Thyroid gland (tissue), 4 donors: ENCODE measurements around the gene ZNF700. TPM values are rescaled to one million over a fixed set of nuclear protein-coding genes. Genes with fewer than 3 reads are reported as not detected.
"Not testable (repeated sequence)": the region's sequence is repeated elsewhere in the genome, so short reads cannot be mapped to it uniquely, and the experiment has no call there.

Source experiments
- DNase-seq, 2 donors: peaks; one replicate each; pipeline ENCODE4 v3.0.0-alpha.2; 2019
- H3K27ac ChIP-seq, 3 donors: fragments of 200-600 bp; sonication (generic); 1 replicate in 2 of 3; 2 replicates in 1 of 3; pipeline ENCODE4 v1.5.1; 2016 to 2019; ENCODE audit warnings: mild to moderate bottlenecking in 1 of 3, moderate library complexity in 1 of 3
- H3K27me3 ChIP-seq: fragments of 200-600 bp; sonication (generic); one replicate; pipeline ENCODE4 v1.5.1; 2019
- H3K36me3 ChIP-seq, 2 donors: fragments of 200-600 bp; sonication (generic); one replicate each; pipeline ENCODE4 v1.5.1; 2016 to 2019
- H3K4me1 ChIP-seq, 2 donors: fragments of 200-600 bp; sonication (generic); one replicate each; pipeline ENCODE4 v1.5.1; 2017 to 2019
- H3K4me3 ChIP-seq, 3 donors: fragments of 200-600 bp; sonication (generic); replicated peaks in 1 of 3; 1 replicate in 2 of 3; 2 replicates in 1 of 3; pipeline ENCODE4 v1.5.1; 2016; ENCODE audit warnings: mild to moderate bottlenecking in 1 of 3
- H3K9me3 ChIP-seq: fragments of 200-600 bp; sonication (generic); one replicate; pipeline ENCODE4 v1.5.1; 2017
- POLR2A ChIP-seq, 2 donors: fragments of 450-650 bp; IDR thresholded peaks; one replicate each; pipeline ENCODE4 v1.6.1; 2017; ENCODE audit warnings: antibody characterized with exemption in 2 of 2, mild to moderate bottlenecking in 2 of 2, moderate library complexity in 1 of 2
- WGBS, 2 donors: methylation state at CpG; one replicate each; pipeline ENCODE4 v1.1.5; 2017; 5-methylcytosine and 5-hydroxymethylcytosine counted together
- intact Hi-C: fragments of 100-400 bp; cut with DNase I; formaldehyde crosslinking; loops from one replicate; pipeline ENCODE4 v1.15.1; 2023
- total RNA-seq, 4 donors: library from RNA; depleted of rRNA; stranded (reverse); fragments of >200 nt; gene quantifications; one replicate each; pipeline ENCODE4 v1.2.3, GENCODE V29; 2016
- TF ChIP-seq, protein P1 (sequence below), 6 experiments: fragments of 200-600 bp in 3 of 6; fragments of 450-650 bp in 3 of 6; sonication (generic) in 3 of 6; IDR thresholded peaks; one replicate each; pipeline ENCODE4 v1.5.1; 2016 to 2019; ENCODE audit warnings: antibody characterized with exemption in 6 of 6, mild to moderate bottlenecking in 2 of 6, inconsistent platforms in 1 of 6, moderate library complexity in 1 of 6

The ZNF700 gene
- total RNA-seq, 4 donors from 2014 or later, result 10.9 to 23.1 (median 16.0) TPM

DNA sequence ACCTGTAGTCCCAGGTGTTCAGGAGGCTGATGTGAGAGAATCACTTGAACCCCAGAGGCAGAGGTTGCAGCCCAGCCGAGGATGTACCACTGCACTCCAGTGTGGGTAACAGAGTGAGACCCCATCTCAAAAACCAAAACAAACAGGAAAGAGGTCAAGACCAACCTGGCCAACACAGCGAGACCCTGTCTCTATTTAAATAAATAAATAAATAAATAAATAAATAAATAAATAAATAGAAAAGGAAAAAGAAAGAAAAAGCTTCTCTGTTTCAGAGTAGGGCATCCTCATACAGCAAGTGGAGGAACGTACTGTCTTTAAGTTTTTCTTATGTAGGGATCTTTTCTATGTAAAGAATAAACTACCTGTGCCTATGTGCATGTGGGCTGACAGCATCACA, 2.3 kb downstream of the ZNF700 start:
- no peaks in the 10 kb centered on the region for H3K36me3 ChIP-seq
- no peaks in the 10 kb centered on the region for H3K27me3 ChIP-seq
- 94 to 95% methylated on average over 3 of the region's 3 CpGs for WGBS, 2 donors
- H3K9me3 ChIP-seq, result no peaks in the 10 kb centered on the region
- H3K4me3 ChIP-seq, result no peak overlapping the region
- intact Hi-C loops, result no loop called here
- no peak overlapping the region for H3K27ac ChIP-seq
- DNase-seq, result no peak
- H3K4me1 ChIP-seq, result peaks cover 5 to 23% of the 10 kb centered on the region in 2 donors
- TF ChIP-seq, protein P1, sequence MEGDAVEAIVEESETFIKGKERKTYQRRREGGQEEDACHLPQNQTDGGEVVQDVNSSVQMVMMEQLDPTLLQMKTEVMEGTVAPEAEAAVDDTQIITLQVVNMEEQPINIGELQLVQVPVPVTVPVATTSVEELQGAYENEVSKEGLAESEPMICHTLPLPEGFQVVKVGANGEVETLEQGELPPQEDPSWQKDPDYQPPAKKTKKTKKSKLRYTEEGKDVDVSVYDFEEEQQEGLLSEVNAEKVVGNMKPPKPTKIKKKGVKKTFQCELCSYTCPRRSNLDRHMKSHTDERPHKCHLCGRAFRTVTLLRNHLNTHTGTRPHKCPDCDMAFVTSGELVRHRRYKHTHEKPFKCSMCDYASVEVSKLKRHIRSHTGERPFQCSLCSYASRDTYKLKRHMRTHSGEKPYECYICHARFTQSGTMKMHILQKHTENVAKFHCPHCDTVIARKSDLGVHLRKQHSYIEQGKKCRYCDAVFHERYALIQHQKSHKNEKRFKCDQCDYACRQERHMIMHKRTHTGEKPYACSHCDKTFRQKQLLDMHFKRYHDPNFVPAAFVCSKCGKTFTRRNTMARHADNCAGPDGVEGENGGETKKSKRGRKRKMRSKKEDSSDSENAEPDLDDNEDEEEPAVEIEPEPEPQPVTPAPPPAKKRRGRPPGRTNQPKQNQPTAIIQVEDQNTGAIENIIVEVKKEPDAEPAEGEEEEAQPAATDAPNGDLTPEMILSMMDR (IDR thresholded peaks at IDR 0.05), result no peak
- TF ChIP-seq POLR2A (IDR thresholded peaks at IDR 0.05), result no peak

DNA sequence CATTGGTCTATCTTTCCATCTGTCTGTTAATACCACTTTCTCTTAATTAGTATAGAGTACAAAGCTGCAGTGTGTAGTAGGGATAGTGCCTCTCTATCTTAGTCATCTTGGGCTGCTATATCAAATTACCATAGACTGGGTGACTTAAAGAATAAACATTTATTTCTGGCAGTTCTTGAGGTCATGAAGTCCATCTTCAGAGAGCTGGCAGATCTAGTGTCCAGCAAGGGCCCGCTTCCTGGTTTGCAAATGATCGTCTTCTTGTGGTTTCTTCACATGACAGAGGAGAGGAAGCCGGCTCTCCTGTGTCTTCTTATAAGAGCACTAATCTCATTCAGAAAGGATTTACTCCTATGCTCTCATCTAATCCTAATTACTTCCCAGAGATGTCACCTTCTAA, 6.1 kb downstream of the ZNF700 start:
- Histone ChIP-seq H3K27me3 (no peaks in the 10 kb centered on the region), H3K9me3 (no peaks in the 10 kb centered on the region), H3K27ac (no peak overlapping the region), H3K36me3 (no peaks in the 10 kb centered on the region), H3K4me3 (no peak overlapping the region), H3K4me1 (peaks cover under 1 to 11% of the 10 kb centered on the region in 2 donors)
- WGBS, 2 donors, result 89 to 92% methylated on average over 3 of the region's 3 CpGs
- TF ChIP-seq, protein P1 (IDR thresholded peaks at IDR 0.05), result no peak
- no peak for TF ChIP-seq POLR2A (IDR thresholded peaks at IDR 0.05)
- intact Hi-C loops, result no loop called here
- DNase-seq, result no peak

DNA sequence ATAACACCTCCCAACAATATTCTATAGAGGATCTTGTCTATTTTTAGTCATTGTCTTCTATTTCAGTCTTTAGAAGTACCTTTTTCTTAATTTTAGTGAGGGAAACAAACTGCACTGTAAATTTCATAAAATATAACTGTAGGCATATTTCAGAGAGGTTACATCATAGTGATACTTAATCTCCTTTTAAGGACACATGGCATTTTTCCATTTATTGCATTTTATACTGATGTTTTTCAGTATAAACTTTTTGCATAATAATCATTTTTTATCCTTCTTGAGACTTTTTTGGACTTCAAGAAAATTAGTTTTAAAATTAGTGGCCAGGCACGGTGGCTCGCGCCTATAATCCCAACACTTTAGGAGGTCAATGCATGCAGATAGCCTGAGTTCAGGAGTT, 6.6 kb downstream of the ZNF700 start:
- Histone ChIP-seq H3K27me3 (no peaks in the 10 kb centered on the region), H3K4me3 (no peak overlapping the region), H3K4me1 (peaks cover 0 to 6% of the 10 kb centered on the region in 2 donors), H3K27ac (no peak overlapping the region), H3K36me3 (no peaks in the 10 kb centered on the region), H3K9me3 (no peaks in the 10 kb centered on the region)
- DNase-seq, result no peak
- 95 to 96% methylated on average over 3 of the region's 3 CpGs for WGBS, 2 donors
- intact Hi-C loops, result no loop called here
- TF ChIP-seq, protein P1 (IDR thresholded peaks at IDR 0.05), result no peak
- TF ChIP-seq POLR2A (IDR thresholded peaks at IDR 0.05), result no peak

DNA sequence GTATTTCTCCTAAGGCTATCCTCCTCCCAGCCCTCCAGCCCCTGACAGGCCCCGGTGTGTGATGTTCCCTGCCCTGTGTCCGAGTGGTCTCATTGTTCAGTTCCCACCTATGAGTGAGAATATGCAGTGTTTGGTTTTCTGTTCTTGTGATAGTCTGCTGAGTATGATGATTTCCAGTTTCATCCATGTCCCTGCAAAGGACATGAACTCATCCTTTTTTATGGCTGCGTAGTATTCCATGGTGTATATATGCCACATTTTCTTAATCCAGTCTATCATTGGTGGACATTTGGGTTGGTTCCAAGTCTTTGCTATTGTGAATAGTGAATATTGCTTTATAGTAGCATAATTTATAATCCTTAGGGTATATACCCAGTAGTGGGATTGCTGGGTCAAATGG, 10.9 kb downstream of the ZNF700 start:
- H3K4me1 ChIP-seq, H3K9me3 ChIP-seq, DNase-seq, H3K27ac ChIP-seq, H3K27me3 ChIP-seq, H3K4me3 ChIP-seq, H3K36me3 ChIP-seq, intact Hi-C loops: not testable (repeated sequence)
- WGBS, 2 donors, result 97 to 100% methylated on average over 3 of the region's 3 CpGs

DNA sequence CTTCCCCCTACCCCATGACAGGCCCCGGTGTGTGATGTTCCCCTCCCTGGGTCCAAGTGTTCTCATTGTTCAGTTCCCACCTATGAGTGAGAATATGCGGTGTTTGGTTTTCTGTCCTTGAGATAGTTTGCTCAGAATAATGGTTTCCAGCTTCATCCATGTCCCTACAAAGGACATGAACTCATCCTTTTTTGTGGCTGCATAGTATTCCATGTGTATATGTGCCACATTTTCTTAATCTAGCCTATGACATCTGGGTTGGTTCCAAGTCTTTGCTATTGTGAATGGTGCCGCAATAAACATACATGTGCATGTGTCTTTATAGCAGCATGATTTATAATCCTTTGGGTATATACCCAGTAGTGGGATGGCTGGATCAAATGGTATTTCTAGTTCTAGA, 13.5 kb downstream of the ZNF700 start:
- 99% methylated on average over 3 of the region's 3 CpGs for WGBS, 2 donors
- intact Hi-C loops, DNase-seq, H3K4me1 ChIP-seq, H3K27ac ChIP-seq, H3K4me3 ChIP-seq, H3K27me3 ChIP-seq, H3K9me3 ChIP-seq: not testable (repeated sequence)
- peaks cover 5 to 10% of the 10 kb centered on the region in 2 donors for H3K36me3 ChIP-seq

DNA sequence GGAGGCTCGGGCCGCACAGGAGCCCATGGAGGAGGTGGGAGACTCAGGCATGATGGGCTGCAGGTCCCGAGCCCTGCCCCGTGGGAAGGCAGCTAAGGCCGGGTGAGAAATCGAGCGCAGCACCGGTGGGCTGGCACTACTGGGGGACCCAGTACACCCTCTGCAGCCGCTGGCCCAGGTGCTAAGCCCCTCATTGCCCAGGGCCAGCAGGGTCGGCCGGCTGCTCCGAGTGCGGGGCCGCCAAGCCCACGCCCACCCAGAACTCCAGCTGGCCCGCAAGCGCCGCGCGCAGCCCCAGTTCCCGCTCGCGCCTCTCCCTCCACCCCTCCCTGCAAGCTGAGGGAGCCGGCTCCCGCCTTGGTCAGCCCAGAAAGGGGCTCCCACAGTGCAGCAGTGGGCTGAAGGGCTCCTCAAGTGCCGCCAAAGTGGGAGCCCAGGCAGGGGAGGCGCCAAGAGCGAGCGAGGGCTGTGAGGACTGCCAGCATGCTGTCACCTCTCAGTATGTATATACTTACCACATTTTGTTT, 16.5 kb downstream of the ZNF700 start:
- H3K27ac ChIP-seq, DNase-seq, H3K9me3 ChIP-seq, H3K27me3 ChIP-seq, intact Hi-C loops, H3K4me1 ChIP-seq, H3K4me3 ChIP-seq: not testable (repeated sequence)
- peaks cover 9 to 10% of the 10 kb centered on the region in 2 donors for H3K36me3 ChIP-seq
- 96 to 100% methylated on average over 8 to 9 of the region's 29 CpGs for WGBS, 2 donors
